ENCODE data around the gene RAB3IL1. TPM values are rescaled to one million over a fixed set of nuclear protein-coding genes. Genes with fewer than 3 reads are reported as not detected.

Gene RAB3IL1
- total and polyA plus RNA-seq, 9 of the 15 experiments (the other 6 are each of a cell fraction or from before 2014, with no cell fraction given): 0.15 to 42.6 (median 15.5) TPM

DNA sequence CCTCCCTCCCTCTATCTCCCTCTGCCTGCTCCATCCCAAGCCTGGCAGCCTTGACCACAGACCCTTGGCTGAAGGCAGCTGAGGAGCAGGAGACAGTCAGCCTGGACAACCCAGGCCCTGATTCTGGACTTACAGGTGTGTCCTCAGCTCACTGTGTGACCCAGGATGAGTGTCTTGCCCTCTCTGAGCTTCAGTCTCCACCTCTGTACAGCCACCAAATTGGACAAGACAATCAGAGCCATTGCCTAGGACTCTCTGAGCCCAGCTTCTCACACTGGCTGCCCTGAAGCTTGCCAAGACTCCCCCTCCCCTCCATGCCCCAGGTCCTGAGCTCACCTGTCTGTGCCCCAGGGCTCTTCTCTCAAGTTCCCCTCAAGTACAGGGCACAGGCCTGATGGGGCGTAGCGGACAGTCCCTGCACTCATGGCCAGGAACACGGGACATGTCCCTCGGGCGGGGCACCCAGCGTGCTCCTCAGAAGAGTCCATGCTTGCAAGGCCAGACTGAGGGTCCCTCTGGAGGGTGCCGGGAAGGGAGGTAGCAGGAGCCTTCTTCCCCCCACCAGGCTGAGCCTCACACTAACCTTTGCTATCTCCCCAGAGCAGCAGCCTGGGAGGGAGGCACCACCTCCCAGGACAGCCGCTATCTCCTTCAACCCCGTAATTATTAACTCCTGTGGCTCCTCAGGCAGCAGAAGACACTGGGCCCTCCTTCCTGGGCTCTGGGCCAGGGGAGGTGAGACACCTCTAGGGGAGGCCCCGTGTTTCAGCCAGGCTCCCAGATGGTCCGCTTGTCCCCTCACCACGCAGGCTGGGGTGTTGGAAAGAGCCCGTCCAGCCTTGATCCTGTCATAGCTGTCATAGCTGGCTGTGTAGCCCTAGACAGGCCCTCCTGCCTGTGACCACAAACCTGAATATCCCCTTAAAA lies 2.6 kb upstream of the RAB3IL1 start (continued):
- TF ChIP-seq MAZ (CRISPR knock-in tag; conservative IDR thresholded peaks at IDR 0.05 in 1 of 2, IDR thresholded peaks at IDR 0.05 in 1 of 2) (peak; percentile 81 to 86; a peak in 3 of 4 replicates), XRCC5 (IDR thresholded peaks at IDR 0.05; ENCODE audit: low read depth, low read length) (no peak; the same call in none of the 2 replicates), KDM1A (IDR thresholded peaks at IDR 0.05) (peak; percentile 88 to 95), TCF3 (CRISPR knock-in tag; IDR thresholded peaks at IDR 0.05) (peak; percentile 98), BMI1 (IDR thresholded peaks at IDR 0.05; ENCODE audit: low read length) (no peak), L3MBTL2 (IDR thresholded peaks at IDR 0.05) (peak; percentile 74), NEUROD1 (IDR thresholded peaks at IDR 0.05; ENCODE audit: borderline replicate concordance, low read depth, low read length, partially characterized antibody) (peak; percentile 70), EP300 (IDR thresholded peaks at IDR 0.05; ENCODE audit: low read length) (peak; percentile 91), ZNF121 (CRISPR knock-in tag; conservative IDR thresholded peaks at IDR 0.05) (no peak), RBM25 (IDR thresholded peaks at IDR 0.05; ENCODE audit: low read depth, low read length, severe bottlenecking) (peak; percentile 94), EHMT2 (IDR thresholded peaks at IDR 0.05) (no peak), SREBF2 (CRISPR knock-in tag; IDR thresholded peaks at IDR 0.05) (no peak), YY1 (IDR thresholded peaks at IDR 0.05; ENCODE audit: borderline replicate concordance in 1 of 3, control insufficient read depth in 1 of 3, extremely low read depth in 1 of 3, insufficient read depth in 3 of 3, insufficient read length in 1 of 3, insufficient replicate concordance in 2 of 3, low read depth in 1 of 3, low read length in 2 of 3) (peak in 1 of 3 experiments; percentile 34), SRSF7 (optimal IDR thresholded peaks at IDR 0.05; ENCODE audit: low read depth, low read length) (no peak), POLR2A (conservative IDR thresholded peaks at IDR 0.05) (peak; percentile 43; the same call in 1 of the 2 replicates), HLTF (IDR thresholded peaks at IDR 0.05) (peak; percentile 10; the same call in 1 of the 2 replicates), ILF3 (IDR thresholded peaks at IDR 0.05; ENCODE audit: borderline replicate concordance) (no peak), ZNF311 (CRISPR knock-in tag; IDR thresholded peaks at IDR 0.05) (no peak), RBBP5 (IDR thresholded peaks at IDR 0.05; ENCODE audit: borderline replicate concordance, insufficient read depth, low read length, poor library complexity, severe bottlenecking) (peak; percentile 51), ZC3H4 (CRISPR knock-in tag; IDR thresholded peaks at IDR 0.05; ENCODE audit: borderline replicate concordance) (no peak), CBX3 (IDR thresholded peaks at IDR 0.05; ENCODE audit: borderline replicate concordance in 1 of 2, low read length in 2 of 2) (0 out of 3 replicates have a peak, but pooled peaks of 1 of the 2 experiments have one; percentile 37), JUNB (CRISPR knock-in tag; conservative IDR thresholded peaks at IDR 0.05) (no peak), NFATC3 (IDR thresholded peaks at IDR 0.05) (no peak), ZKSCAN1 (IDR thresholded peaks at IDR 0.05; ENCODE audit: low read depth, low read length) (peak; percentile 67; the same call in 1 of the 2 replicates), FOSL1 (tag; conservative IDR thresholded peaks at IDR 0.05) (0 out of 2 replicates have a peak, but pooled peaks have one; percentile 13)
- TF ChIP-seq, protein P1, sequence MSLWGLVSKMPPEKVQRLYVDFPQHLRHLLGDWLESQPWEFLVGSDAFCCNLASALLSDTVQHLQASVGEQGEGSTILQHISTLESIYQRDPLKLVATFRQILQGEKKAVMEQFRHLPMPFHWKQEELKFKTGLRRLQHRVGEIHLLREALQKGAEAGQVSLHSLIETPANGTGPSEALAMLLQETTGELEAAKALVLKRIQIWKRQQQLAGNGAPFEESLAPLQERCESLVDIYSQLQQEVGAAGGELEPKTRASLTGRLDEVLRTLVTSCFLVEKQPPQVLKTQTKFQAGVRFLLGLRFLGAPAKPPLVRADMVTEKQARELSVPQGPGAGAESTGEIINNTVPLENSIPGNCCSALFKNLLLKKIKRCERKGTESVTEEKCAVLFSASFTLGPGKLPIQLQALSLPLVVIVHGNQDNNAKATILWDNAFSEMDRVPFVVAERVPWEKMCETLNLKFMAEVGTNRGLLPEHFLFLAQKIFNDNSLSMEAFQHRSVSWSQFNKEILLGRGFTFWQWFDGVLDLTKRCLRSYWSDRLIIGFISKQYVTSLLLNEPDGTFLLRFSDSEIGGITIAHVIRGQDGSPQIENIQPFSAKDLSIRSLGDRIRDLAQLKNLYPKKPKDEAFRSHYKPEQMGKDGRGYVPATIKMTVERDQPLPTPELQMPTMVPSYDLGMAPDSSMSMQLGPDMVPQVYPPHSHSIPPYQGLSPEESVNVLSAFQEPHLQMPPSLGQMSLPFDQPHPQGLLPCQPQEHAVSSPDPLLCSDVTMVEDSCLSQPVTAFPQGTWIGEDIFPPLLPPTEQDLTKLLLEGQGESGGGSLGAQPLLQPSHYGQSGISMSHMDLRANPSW (CRISPR knock-in tag; IDR thresholded peaks at IDR 0.05): no peak

Measured in K562 (cell line).